ENCODE measurements around the gene NDUFV2. TPM values are rescaled to one million over a fixed set of nuclear protein-coding genes. Genes with fewer than 3 reads are reported as not detected.

Gene NDUFV2
- polyA plus RNA-seq, 3 donors: 55.4 to 184 (median 162) TPM

- Histone ChIP-seq H3K9ac (ENCODE audit: insufficient read depth, low read length, poor library complexity, severe bottlenecking) (no peak overlapping the region), H3K4me3 (replicated peaks in 1 of 3; ENCODE audit: low read depth in 2 of 3, low read length in 3 of 3) (no peak overlapping the region), H3K36me3 (replicated peaks in 1 of 2; ENCODE audit: control insufficient read depth in 1 of 2, insufficient read depth in 2 of 2, low read length in 2 of 2) (no peaks in the 10 kb centered on the region), H3K4me2 (replicated peaks; ENCODE audit: extremely low read depth, low read length, poor library complexity, severe bottlenecking) (no peak overlapping the region), H3K27me3 (ENCODE audit: control insufficient read depth in 2 of 2, insufficient read depth in 2 of 2, low read length in 2 of 2) (no peaks in the 10 kb centered on the region), H4K20me1 (ENCODE audit: insufficient read depth, low read length) (peaks cover 82% of the 10 kb centered on the region), H2AFZ (ENCODE audit: insufficient read depth, low read depth, low read length, poor library complexity, severe bottlenecking) (no peak overlapping the region), H3K79me2 (ENCODE audit: insufficient read depth, low read length) (peaks cover 86% of the 10 kb centered on the region), H3K9me3 (replicated peaks in 1 of 2; ENCODE audit: control insufficient read depth in 1 of 2, insufficient read depth in 1 of 2, low read length in 2 of 2) (no peaks in the 10 kb centered on the region), H3K4me1 (ENCODE audit: control insufficient read depth in 1 of 2, insufficient read depth in 2 of 2, low read length in 2 of 2) (peaks cover 33 to 73% of the 10 kb centered on the region in 2 donors), H3K27ac (ENCODE audit: low read depth in 1 of 2, low read length in 2 of 2) (no peak overlapping the region)
- 100% methylated on average over 1 of the region's 2 CpGs for WGBS (ENCODE audit: insufficient coverage)
- no peaks in the 10 kb centered on the region for H3K9me3 Mint-ChIP-seq
- H3K27me3 Mint-ChIP-seq (ENCODE audit: low read depth in 3 of 3): no peaks in the 10 kb centered on the region
- TF ChIP-seq CTCF (IDR thresholded peaks at IDR 0.05): no peak
- DNase-seq: no peak
- peaks cover 0 to 8% of the 10 kb centered on the region in 2 donors for H3K36me3 Mint-ChIP-seq
- H3K27ac Mint-ChIP-seq: peak overlapping the region in 1 of 7 donors; percentile 25
- H3K4me1 Mint-ChIP-seq: peaks cover 68% of the 10 kb centered on the region
- no peak overlapping the region for H3K4me3 Mint-ChIP-seq
- intact Hi-C loops (cut with micrococcal nuclease): no loop called here
Measured at GRCh38 chr18:9140984-9141383, 38.5 kb downstream of the NDUFV2 start.

- Histone ChIP-seq H3K27me3 (ENCODE audit: control insufficient read depth in 2 of 2, insufficient read depth in 2 of 2, low read length in 2 of 2) (no peaks in the 10 kb centered on the region), H3K4me3 (replicated peaks in 1 of 3; ENCODE audit: low read depth in 2 of 3, low read length in 3 of 3) (no peak overlapping the region), H3K4me1 (ENCODE audit: control insufficient read depth in 1 of 2, insufficient read depth in 2 of 2, low read length in 2 of 2) (peaks cover 43 to 88% of the 10 kb centered on the region in 2 donors), H4K20me1 (ENCODE audit: insufficient read depth, low read length) (peaks cover 95% of the 10 kb centered on the region), H3K9me3 (replicated peaks in 1 of 2; ENCODE audit: control insufficient read depth in 1 of 2, insufficient read depth in 1 of 2, low read length in 2 of 2) (no peaks in the 10 kb centered on the region), H3K79me2 (ENCODE audit: insufficient read depth, low read length) (peaks cover 95% of the 10 kb centered on the region), H3K9ac (ENCODE audit: insufficient read depth, low read length, poor library complexity, severe bottlenecking) (no peak overlapping the region), H3K36me3 (replicated peaks in 1 of 2; ENCODE audit: control insufficient read depth in 1 of 2, insufficient read depth in 2 of 2, low read length in 2 of 2) (no peaks in the 10 kb centered on the region), H3K27ac (ENCODE audit: low read depth in 1 of 2, low read length in 2 of 2) (peak overlapping the region in 1 of 2 donors; percentile 81), H2AFZ (ENCODE audit: insufficient read depth, low read depth, low read length, poor library complexity, severe bottlenecking) (no peak overlapping the region), H3K4me2 (replicated peaks; ENCODE audit: extremely low read depth, low read length, poor library complexity, severe bottlenecking) (no peak overlapping the region)
- Mint-ChIP-seq H3K4me3 (no peak overlapping the region), H3K27ac (peak overlapping the region in 6 of 7 donors; percentile 33 to 76 (median 62)), H3K36me3 (peaks cover 0 to 2% of the 10 kb centered on the region in 2 donors), H3K27me3 (ENCODE audit: low read depth in 3 of 3) (no peaks in the 10 kb centered on the region), H3K4me1 (peaks cover 76% of the 10 kb centered on the region), H3K9me3 (no peaks in the 10 kb centered on the region)
- no peak for DNase-seq
- no peak for TF ChIP-seq CTCF (IDR thresholded peaks at IDR 0.05)
- intact Hi-C loops (cut with micrococcal nuclease): no loop called here
- no CpG with 5 or more reads among the region's 1 CpG for WGBS (ENCODE audit: insufficient coverage)
Measured at GRCh38 chr18:9146224-9146623, 43.7 kb downstream of the NDUFV2 start.
